Measurements from ENCODE around the gene PLA2G4F.

Gene PLA2G4F, protein sequence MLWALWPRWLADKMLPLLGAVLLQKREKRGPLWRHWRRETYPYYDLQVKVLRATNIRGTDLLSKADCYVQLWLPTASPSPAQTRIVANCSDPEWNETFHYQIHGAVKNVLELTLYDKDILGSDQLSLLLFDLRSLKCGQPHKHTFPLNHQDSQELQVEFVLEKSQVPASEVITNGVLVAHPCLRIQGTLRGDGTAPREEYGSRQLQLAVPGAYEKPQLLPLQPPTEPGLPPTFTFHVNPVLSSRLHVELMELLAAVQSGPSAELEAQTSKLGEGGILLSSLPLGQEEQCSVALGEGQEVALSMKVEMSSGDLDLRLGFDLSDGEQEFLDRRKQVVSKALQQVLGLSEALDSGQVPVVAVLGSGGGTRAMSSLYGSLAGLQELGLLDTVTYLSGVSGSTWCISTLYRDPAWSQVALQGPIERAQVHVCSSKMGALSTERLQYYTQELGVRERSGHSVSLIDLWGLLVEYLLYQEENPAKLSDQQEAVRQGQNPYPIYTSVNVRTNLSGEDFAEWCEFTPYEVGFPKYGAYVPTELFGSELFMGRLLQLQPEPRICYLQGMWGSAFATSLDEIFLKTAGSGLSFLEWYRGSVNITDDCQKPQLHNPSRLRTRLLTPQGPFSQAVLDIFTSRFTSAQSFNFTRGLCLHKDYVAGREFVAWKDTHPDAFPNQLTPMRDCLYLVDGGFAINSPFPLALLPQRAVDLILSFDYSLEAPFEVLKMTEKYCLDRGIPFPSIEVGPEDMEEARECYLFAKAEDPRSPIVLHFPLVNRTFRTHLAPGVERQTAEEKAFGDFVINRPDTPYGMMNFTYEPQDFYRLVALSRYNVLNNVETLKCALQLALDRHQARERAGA

DNA sequence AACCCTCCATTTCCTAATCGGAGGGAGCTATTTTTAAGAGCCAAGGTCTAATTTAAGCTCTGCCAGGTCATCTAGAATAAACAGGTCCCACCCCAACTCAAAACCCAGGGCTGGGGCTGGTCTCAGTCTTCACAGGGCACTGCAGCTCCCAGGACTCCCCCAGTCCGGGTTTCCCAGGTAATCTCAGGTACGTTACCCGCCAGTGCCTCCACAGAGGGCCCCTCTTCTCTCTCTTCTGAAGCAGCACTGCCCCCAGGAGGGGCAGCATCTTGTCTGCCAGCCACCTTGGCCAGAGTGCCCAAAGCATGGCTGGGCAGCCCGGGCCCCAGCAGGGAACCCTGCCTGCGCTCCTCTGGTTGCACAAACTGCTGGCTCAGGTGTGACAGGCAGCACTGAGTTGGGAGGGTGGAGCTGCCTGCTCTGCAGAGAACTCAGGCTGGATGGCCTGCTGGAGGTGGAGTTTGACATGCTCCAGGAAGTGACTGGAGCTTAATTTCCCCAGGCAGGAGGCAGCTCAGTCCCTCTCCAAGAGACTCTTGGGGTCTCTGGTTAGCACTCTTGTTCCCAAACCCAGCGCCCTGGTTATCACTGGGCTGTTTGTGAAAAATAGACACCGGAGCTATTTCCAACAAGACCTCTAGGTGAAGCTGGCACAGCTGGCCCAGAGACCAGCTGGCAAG lies at the start of gene PLA2G4F:
Gene PLA2G4F (minus strand): TSS at position 394 of the 680 bp plus-strand sequence. CDS start 87 bp downstream, at position 307.
- peak; percentile 10 for DNase-seq

DNA sequence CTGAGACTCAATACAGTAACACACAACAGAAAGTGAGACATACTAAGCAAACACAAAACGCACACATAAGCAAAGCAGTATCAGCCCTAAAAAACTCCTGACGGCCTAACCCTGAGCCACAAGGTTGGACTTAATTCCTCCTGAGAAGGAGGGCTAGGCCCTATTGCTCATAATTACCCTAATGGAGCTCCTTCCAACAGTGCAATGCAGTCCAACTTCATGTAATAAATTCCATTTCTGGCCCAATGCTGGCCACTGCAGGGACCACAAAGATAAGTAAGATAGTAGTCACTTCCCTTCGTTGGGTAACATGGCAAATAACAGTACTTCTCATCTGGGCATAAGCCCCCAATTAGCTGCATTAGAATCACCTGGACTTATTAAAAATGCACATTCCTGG lies 47.5 kb upstream of the PLA2G4F start:
- DNase-seq: no peak

DNA sequence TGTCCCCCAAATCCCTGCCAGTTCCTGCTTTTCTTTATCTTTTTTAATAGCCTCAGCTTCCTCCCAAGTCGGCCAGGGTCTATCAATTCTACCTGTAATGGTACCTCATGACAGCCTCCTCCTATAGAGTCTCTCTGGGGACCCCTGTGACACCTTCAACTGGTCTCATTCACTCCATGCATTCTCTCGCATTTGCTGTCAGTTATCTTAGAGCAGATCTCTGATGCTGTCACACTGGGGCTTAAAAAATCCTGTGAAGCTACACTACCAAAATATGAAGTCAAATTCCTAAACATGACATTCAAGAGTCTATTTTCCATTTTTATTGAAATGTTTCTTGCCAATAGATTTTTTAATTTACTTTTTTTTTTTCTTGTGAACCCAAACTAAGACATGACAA lies 46.2 kb upstream of the PLA2G4F start:
- DNase-seq: no peak

DNA sequence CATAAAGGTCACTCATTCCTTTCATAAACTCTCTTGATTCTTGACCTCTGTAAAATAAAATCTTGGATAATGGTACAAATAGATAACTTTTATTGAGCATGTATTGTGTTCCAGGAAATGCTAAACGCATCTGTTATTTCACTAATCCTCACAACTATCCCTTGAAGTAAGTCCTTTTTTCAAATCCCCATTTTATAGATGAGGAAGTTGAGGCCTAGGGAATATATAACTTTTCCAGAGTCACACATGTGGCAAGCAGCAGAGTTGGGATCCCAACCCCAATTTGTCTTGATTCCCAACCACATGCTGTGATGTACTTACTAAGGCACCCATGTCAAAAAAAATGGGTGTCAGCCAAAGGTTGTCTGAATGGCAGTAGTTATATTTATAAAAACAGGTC lies 45.4 kb upstream of the PLA2G4F start:
- no peak for DNase-seq

DNA sequence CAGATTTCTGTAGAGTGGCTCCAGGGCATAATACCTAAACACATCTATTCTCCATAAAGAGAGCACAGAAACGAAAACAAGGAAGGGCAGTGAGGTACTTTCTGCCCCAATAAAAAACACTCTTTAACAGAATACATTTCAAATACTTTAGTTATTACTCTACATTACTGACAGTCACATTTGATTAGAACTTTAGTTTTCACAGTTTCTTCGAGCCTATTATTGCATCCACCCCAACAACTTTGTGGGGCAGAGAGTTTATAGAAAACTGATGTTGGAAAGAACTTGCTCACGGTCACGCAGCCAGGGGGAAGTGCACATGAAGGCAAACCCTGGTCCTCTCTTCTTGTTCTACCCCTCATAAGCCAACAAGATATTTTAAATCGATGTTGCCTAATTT lies 42.7 kb upstream of the PLA2G4F start:
- no peak for DNase-seq

DNA sequence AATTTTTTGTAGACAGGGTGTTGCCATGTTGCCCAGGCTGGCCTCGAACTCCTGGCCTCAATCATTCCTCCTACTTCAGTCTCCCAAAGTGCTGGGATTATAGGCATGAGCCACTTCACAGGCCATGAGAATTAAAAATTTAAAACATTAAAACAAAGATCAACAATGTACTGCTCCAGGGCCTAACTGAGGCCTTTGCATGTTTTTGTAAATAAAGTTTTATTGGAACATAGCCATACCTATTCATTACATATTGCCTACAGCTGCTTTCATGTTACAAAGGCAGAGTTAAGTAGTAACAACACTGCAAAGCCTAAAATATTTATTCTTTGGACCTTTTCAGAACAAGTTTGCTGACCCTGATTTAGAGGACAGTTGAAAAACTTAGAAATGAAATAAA lies 42.1 kb upstream of the PLA2G4F start:
- no peak for DNase-seq

DNA sequence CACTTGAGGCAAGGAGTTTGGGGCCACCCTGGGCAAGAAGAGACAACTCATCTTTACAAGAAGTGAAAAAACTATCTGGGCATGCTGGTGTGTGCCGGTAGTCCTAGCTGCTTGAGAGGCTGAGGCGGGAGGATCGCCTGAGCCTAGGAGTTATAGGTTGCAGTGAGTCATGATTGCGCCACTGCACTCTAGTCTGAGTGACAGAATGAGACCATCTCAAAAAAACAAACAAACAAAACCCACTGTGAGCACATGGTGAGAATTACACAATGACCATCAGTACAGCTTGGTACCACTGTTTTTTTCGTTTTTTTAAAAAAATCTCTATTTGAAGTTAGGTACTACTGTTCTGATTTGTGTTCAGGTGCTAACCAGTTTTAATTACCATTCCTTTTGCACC lies 38.1 kb upstream of the PLA2G4F start:
- DNase-seq: peak; percentile 2

DNA sequence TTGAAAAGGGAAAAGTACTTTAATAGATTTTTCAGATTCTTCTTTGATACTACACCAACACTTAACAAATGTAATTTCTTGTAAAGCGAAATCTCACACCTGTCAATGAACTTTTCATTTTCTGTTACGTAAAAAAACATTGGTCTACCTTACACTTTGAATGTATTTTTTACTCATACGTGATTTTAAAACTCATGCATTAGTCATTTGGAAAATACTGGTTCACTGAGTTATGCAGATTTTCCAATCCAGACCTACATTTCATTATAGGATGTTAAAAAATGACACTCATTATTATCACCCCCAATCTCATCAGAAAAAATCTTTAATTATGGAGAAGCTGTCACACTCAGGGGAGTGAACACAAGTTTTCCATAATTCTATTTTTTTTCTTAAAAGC lies 36.9 kb upstream of the PLA2G4F start:
- no peak for DNase-seq

DNA sequence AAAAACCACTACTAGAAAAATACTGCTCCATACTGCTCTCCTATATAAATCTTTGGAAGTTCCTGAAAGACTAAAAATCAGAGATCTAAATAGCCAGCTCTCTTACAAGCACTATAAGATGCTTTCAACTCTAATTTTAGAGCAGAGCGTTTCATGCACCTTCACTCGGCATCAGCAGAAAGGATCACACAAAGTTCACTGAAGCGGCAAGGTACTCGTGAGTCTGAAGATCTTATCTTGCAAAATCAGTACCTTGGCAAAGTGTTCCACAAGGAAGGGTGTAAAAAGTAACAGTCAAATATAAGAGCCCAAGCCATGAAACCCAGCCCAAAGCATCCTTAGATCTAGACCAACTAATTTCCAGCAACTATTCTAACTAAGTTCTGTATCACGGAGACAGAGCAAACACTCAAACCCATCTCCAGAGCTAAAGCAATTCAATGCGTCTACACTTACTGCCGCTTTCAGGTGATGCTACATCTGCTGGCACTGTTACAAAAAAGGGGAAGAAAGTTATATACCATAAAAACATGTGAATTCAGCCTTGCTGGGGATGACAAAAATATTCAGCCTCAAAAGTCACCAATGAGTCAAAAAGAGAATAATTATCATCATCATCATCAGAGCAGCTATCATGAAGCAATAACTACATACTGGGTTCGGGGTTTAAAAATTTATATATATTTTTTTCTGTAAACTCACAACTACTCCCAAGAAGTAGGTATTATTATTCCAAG lies 35.3 kb upstream of the PLA2G4F start:
- DNase-seq: no peak

DNA sequence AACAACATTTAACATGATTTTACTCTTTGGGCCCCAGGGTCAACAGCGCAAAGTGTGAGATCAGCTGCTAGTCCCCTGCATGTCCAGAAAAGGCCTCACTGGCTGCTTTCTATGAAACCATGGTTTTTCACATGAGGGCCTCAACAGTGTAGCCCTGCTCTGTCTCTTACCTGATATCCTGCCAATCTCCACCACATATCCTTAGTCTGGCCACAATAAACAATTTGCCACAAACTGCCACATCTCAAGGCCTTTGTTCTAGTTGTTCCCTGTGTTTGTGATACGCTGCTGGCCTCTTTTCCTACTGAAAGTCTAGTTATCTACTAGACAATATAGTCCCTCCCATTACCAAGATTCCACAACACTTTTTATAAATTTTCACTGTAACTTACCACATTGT lies 33.9 kb upstream of the PLA2G4F start:
- DNase-seq: no peak

DNA sequence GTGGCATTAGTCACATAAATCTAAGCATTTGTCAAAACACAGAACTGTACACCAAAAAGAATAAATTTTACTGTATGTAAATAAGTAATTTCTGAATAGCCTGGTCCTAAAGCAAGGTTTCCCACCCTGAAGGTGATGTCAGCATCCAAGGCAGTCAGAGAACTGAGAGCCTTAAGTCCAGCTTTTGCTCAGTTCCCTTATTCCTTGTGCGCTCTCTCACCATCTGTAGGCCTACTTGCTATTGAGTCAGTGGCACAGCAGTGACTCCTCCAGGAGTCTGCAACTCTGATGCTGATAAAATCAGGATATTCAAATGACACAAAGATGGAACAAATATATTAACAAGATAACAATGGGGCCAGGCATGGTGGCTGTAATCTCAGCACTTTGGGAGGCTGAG lies 29.4 kb upstream of the PLA2G4F start:
- no peak for DNase-seq

DNA sequence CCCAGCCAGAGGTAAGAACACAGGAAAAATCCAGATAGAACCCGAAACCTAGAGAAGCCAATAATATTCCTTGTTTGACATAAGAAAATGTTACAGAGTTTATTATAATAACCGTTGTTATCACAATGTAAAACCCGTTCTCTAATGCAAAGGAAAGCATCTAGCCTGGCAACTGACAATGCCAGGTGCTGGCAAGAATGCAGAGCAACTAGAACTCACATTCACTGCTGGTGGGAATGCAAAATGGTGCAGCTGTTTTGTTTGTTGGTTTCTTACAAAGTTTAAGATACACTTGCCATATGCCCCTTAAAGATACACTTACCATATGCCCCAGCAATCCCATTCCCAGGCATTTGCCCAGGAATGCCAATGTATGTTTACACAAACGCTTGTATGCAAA lies 28.3 kb upstream of the PLA2G4F start:
- DNase-seq: no peak

DNA sequence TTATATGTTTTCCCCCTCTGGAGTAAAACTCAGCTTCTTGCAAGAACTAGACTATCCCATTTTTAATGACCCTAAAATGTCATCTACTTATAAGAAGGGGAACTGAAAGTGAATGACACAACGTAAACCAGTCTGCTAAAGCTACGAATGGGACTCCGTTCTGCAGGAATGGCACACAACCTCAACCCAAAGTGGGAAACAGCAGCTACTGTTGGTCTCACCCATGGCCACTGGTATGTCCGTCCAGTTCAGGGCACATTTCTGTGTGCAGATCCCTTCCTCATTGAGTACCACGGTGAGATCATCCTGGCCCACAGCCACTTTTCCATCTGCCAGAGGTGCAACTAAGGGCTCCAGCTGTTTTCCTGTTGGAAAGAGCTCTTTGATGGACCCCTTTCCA lies 27.9 kb upstream of the PLA2G4F start:
- no peak for DNase-seq

DNA sequence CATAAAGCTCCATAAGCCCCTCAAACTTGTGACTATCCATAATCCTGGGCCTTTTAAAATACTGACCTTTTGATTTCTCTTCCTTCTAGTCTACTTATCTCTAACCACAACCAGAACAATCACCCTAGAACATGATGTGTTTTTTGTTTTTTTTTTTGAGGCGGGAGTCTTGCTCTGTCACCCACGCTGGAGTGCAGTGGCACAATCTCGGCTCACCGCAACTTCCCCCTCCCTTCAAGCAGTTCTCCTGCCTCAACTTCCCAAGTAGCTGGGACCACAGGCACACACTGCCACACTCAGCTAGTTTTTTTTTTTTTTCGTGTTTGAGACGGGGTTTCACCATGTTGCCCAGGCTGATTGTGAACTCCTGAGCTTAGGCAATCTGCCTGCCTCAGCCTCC lies 26.5 kb upstream of the PLA2G4F start:
- no peak for DNase-seq

DNA sequence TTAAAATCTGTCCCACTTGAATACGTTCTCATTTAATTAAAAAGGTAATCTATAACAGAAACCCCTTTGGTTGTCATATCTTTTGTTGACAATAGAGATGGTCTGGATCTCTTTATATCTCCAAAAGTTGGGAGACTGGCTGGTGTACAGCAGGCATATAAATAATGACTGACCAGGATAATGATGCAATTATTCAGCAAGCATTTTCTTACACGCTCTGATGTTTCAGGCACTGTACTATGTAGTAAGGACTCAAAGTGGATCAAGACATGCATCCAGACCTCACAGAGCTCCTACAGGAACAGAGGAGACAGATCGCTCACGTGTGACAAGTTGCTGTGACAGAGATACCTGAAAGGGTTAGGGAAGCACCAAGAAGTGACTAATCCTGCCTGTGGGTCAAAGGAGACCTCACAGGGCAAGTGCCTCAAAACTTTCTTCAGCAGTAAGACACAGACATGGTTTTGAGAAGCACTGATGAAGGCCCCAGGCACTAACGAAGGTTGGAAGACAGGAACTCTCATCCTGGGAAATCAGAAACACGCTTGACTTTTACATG lies 26.0 kb upstream of the PLA2G4F start:
- no peak for DNase-seq

DNA sequence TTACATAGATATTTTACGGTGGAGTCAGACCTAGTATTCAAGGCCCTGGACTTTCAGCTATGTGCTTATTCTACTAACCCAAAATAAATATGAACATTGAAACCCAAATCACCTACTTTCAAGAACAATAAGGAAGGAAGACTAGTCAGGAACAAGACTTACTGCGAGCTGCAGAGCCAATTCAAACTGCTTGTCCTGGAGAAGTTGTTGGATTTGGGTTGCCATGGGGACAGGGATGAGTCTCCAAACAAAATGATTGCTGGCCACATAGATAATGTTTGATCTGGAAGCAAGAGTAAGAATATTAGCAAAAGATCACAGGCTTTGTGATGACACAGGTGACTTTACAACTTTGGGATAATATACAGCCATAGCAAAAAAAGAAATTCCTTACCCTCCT lies 21.6 kb upstream of the PLA2G4F start:
- DNase-seq: no peak

DNA sequence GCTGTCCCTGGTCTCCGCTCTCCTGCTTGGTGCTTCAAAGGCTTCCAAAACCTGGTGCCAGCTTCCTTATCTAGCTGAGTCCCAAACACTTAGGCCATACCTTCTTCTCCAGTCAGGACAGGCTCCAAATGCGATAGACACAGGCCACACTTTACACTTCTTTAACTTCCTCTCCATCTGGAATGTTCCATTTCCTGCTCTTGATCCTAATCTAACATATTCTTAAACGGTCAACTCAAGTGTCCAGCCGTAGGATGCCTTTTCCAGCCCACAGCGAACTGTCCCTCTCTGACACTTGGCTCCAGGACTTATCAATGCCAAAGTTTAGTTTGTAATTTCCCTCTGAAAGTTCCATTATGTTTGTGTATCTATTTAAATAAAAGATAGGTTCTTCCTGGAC lies 19.2 kb upstream of the PLA2G4F start:
- no peak for DNase-seq

DNA sequence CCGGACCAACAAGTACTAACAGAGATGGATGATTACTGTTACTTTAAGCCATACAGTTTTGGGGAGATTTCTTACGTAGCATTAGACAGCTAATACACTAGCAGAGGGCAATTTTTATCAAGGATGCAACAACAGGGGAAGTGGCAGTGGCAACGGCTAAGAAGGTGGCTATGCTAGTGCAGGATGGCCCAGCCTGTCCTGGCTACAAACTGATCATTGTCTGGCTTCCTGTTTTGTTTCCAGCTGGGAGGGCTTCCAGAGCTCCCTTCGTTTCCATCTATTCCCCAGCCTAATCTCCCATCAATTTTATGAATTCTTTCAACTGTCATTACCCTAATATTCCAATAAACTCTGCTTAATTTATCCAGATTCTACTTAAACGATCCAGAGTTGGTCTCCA lies 16.0 kb upstream of the PLA2G4F start:
- no peak for DNase-seq

DNA sequence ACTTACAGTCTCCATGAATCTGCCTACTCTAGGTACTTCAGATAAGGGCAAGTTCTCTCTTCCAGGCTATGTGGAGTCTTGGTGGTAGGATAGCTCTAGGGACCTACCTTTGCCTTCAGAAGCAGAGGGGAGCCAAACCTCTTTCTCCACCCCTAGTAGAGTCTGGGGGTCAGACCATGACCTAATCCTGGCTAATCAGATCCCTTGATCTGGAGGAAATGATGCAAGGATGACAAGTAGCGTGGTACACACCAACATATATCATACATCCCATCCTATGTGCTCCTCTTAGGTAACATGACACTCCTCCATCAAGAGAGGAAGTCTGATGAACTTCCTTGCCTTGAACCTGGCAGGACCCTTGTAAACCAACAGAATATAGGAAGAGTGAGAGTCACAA lies 15.4 kb upstream of the PLA2G4F start:
- no peak for DNase-seq

DNA sequence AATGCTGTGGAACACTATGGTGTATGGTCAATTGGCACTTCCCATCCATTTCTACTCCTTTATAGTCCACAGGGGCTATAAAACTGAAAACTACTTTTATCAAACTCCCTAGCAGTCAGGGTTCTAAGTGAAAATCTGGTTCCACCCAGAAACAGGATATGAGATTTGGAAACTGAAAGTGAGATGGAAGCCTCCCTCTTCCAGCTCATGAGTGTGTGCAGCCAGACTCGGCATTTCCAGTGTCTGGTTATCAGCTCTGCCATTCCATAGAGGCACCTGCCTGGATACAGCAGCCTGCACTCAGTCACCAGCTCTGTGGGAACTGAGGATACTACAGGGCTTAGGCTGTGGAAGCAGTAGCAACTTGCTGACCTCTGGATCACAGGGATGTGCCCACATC lies 14.7 kb upstream of the PLA2G4F start:
- no peak for DNase-seq

DNA sequence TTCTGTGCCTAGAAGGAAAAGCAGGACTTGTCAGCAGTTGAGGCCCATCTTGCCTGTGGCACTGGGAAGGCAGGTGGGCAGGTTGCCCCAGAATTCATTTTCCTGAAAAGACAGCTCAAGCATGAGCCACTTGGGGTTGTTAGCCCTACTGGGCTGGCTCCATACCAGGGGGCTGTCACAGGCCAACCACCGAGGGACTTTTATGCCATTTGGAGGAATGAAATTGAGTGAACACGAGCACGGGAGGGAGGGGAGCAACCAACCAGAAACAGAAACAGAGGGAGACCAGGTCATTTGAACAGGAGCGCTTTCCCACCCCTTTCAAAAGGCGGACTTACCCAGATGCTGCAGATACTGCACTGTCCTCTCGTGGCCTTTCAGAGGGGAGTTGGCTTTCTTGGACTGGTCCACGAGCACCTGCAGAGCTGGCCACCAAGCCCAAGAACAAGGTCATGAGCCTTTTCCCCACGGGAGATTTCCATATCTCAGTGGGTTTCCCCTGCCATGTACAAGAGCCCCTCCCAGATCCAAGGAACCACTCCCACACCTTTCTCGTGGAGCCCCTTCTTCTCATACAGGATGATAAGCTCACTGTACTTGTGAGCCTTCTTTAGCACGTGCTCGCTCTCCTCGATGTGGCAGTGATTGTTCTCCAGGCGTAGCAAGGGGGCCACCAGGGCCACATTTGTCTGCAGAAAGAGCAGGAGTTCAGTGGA lies 9.9 kb upstream of the PLA2G4F start:
- DNase-seq: no peak

DNA sequence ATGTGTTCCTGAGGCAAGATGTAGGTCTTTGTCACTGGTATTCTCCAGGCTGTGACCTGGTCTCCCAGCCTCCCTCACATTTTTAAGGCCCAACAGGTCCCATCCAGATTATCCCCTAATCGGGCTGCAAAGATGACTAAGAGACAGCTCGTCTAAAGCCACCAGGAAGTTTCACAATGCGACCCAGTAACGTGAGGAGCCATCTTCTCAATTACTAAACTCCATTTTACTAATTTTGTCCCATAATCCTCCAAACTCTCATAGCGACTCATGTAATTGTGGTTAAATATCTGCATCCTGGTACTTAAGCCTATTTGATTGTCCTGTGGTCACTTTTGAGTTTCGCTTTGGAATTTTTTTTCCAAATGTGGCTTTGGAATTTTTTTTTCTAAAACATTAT lies 8.7 kb upstream of the PLA2G4F start:
- no peak for DNase-seq
